ENCODE data around the gene CKAP2L. TPM values are rescaled to one million over a fixed set of nuclear protein-coding genes. Genes with fewer than 3 reads are reported as not detected.

Gene CKAP2L
- total RNA-seq, 1 experiment from 2014 or later = 18.0 TPM

Other genes with a start within 250 kb of the CKAP2L start
- gene POLR1B, start 222.1 kb downstream of the CKAP2L start, total RNA-seq (2014; rRNA removed; shearing (Covaris generic)) = 20.0 and 23.3 TPM in 2 replicates
- gene CHCHD5, start 180.0 kb downstream of the CKAP2L start, total RNA-seq (2014; rRNA removed; shearing (Covaris generic)) = 19.9 and 23.5 TPM in 2 replicates
- gene SLC20A1, start 118.7 kb downstream of the CKAP2L start, total RNA-seq (2014; rRNA removed; shearing (Covaris generic)) = 112 and 159 TPM in 2 replicates
- gene NT5DC4, start 43.6 kb downstream of the CKAP2L start, total RNA-seq (2014; rRNA removed; shearing (Covaris generic)) = 0.26 TPM in 1 of 2 replicates, not detected in the other
- 0.05 TPM in 1 of 2 replicates, not detected in the other for gene IL1A, start 19.9 kb upstream of the CKAP2L start, total RNA-seq (2014; rRNA removed; shearing (Covaris generic))
- gene IL1B, start 72.2 kb upstream of the CKAP2L start, total RNA-seq (2014; rRNA removed; shearing (Covaris generic)) = 0.19 TPM in 1 of 2 replicates, not detected in the other
- not detected in 2 replicates for gene IL37, start 146.6 kb upstream of the CKAP2L start, total RNA-seq (2014; rRNA removed; shearing (Covaris generic))
- not detected in 2 replicates for gene IL36G, start 213.4 kb upstream of the CKAP2L start, total RNA-seq (2014; rRNA removed; shearing (Covaris generic))
- gene IL36A, start 240.8 kb upstream of the CKAP2L start, total RNA-seq (2014; rRNA removed; shearing (Covaris generic)) = not detected in 2 replicates